Transverse colon (tissue), 4 donors: ENCODE results near the gene ETS2.

ENCODE experiments used
- POLR2A ChIP-seq: fragments of 450-650 bp; IDR thresholded peaks from one replicate; pipeline ENCODE4 v1.6.1; 2016; ENCODE audit warnings: antibody characterized with exemption, mild to moderate bottlenecking, moderate library complexity
- POLR2AphosphoS5 ChIP-seq, 3 donors: sonication (generic); formaldehyde crosslinking; IDR thresholded peaks; one replicate each; pipeline ENCODE4 v1.6.1; 2016; ENCODE audit warnings: antibody characterized with exemption in 3 of 3
- TF ChIP-seq, protein P1 (sequence below), 5 experiments: fragments of 200-600 bp in 3 of 5; fragments of 450-650 bp in 2 of 5; sonication (generic) in 3 of 5; IDR thresholded peaks; 1 replicate in 2 of 5; 2 replicates in 3 of 5; pipeline ENCODE4 v1.5.1; 2016 to 2017; ENCODE audit warnings: antibody characterized with exemption in 5 of 5, inconsistent platforms in 3 of 5, mild to moderate bottlenecking in 2 of 5, moderate library complexity in 1 of 5

DNA sequence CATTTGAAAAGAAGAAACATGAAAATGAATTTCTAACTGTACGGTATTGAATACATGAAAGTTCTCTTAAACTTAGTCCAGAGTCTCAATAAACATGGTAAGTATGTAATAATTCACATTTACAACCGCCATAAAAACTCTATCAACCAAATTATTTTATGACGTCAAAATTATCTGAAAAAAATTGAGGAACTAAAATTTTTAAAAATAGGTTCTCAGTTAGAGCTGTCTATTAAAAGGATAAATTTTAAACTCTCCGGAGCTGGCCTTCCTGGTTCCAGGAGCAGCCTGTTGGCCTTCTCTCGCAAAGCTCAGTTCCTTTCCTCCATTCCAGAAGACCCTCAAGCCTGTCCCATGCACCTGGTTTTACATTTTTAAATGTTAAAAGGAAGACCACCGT lies 18.7 kb upstream of the ETS2 start:
- TF ChIP-seq, protein P1, sequence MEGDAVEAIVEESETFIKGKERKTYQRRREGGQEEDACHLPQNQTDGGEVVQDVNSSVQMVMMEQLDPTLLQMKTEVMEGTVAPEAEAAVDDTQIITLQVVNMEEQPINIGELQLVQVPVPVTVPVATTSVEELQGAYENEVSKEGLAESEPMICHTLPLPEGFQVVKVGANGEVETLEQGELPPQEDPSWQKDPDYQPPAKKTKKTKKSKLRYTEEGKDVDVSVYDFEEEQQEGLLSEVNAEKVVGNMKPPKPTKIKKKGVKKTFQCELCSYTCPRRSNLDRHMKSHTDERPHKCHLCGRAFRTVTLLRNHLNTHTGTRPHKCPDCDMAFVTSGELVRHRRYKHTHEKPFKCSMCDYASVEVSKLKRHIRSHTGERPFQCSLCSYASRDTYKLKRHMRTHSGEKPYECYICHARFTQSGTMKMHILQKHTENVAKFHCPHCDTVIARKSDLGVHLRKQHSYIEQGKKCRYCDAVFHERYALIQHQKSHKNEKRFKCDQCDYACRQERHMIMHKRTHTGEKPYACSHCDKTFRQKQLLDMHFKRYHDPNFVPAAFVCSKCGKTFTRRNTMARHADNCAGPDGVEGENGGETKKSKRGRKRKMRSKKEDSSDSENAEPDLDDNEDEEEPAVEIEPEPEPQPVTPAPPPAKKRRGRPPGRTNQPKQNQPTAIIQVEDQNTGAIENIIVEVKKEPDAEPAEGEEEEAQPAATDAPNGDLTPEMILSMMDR (IDR thresholded peaks at IDR 0.05) = no peak
- no peak for TF ChIP-seq POLR2A
- no peak for TF ChIP-seq POLR2AphosphoS5 (IDR thresholded peaks at IDR 0.05)
